ENCODE data around the gene MAPK4.

MAPK4 gene

DNA sequence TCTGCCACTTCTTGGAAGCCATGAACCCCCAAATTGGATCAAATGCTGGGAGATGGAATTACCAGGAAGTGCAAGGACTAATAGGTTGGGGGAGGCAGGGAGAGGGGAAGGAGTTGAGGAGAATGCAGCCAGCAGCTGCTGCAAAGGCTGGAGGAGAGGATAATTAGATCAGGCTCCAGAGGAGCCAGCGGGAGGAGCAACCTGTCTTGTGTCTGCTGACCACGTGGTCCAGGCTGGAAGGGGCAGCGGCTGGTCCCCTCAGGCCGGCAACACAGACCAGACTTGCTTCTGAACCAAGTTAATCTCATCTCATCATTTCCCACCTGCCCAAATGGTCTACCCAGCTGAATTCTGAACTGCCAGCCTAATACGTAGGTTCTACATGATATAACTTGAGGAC, 191.6 kb downstream of the MAPK4 start:
- in situ Hi-C loops (cut with HindIII; ENCODE audit: low sequenced_read_pairs), result no loop called here
- H3K4me3 ChIP-seq (ENCODE audit: low read depth, low read length), result no peak overlapping the region
- DNase-seq (ENCODE audit: low read depth), result no peak
- TF ChIP-seq, protein P1, sequence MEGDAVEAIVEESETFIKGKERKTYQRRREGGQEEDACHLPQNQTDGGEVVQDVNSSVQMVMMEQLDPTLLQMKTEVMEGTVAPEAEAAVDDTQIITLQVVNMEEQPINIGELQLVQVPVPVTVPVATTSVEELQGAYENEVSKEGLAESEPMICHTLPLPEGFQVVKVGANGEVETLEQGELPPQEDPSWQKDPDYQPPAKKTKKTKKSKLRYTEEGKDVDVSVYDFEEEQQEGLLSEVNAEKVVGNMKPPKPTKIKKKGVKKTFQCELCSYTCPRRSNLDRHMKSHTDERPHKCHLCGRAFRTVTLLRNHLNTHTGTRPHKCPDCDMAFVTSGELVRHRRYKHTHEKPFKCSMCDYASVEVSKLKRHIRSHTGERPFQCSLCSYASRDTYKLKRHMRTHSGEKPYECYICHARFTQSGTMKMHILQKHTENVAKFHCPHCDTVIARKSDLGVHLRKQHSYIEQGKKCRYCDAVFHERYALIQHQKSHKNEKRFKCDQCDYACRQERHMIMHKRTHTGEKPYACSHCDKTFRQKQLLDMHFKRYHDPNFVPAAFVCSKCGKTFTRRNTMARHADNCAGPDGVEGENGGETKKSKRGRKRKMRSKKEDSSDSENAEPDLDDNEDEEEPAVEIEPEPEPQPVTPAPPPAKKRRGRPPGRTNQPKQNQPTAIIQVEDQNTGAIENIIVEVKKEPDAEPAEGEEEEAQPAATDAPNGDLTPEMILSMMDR (IDR thresholded peaks at IDR 0.05; ENCODE audit: low read depth, low read length, missing control alignments), result no peak

DNA sequence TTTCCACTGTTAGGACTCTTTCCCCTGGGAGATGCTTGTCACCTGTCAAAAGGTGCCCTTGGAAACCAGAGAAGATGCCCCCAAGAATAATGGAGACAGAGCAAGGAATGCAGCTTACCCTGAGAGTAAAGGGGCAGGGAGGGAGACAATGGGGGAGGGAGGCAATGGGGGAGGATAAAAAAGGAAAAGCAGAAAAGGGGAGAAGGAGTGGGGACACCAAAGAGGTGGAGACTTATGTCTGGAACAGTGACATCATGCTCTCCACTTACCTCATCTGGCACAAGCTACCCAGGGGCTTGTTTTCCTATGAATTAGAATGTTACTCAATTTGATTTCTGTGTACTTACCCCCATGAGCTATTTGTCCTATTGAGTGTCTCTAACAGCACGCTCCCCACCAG, 192.1 kb downstream of the MAPK4 start:
- TF ChIP-seq, protein P1 (IDR thresholded peaks at IDR 0.05; ENCODE audit: low read depth, low read length, missing control alignments), result no peak
- in situ Hi-C loops (cut with HindIII; ENCODE audit: low sequenced_read_pairs), result no loop called here
- DNase-seq (ENCODE audit: low read depth), result no peak
- no peak overlapping the region for H3K4me3 ChIP-seq (ENCODE audit: low read depth, low read length)

GRCh38 chr18:50753311-50753710, 193.4 kb downstream of the MAPK4 start:
- TF ChIP-seq, protein P1 (IDR thresholded peaks at IDR 0.05; ENCODE audit: low read depth, low read length, missing control alignments), result no peak
- no peak for DNase-seq (ENCODE audit: low read depth)
- no peak overlapping the region for H3K4me3 ChIP-seq (ENCODE audit: low read depth, low read length)
- in situ Hi-C loops (cut with HindIII; ENCODE audit: low sequenced_read_pairs), result no loop called here

DNA sequence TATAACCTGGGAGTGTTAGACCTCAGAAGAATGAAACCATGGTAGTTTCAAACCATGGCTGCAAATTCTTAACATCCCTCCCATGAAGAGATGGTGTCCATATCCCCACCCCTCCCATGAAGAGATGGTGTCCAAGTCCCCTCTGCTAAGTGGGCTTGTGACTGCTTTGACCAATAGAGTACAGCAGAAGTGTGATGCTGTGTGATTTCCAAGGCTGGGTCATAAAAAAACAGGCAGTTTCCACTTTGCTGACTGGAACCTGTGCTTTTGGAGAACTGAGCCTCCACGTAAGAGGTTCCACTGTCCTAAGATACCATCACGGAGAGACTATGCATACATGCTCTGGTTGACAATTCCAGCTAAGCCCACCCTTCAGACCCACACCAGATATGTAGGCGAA, 194.4 kb downstream of the MAPK4 start:
- no peak for DNase-seq (ENCODE audit: low read depth)
- no peak overlapping the region for H3K4me3 ChIP-seq (ENCODE audit: low read depth, low read length)
- TF ChIP-seq, protein P1 (IDR thresholded peaks at IDR 0.05; ENCODE audit: low read depth, low read length, missing control alignments), result no peak
- in situ Hi-C loops (cut with HindIII; ENCODE audit: low sequenced_read_pairs), result no loop called here

GRCh38 chr18:50757358-50757757, 197.5 kb downstream of the MAPK4 start:
- in situ Hi-C loops (cut with HindIII; ENCODE audit: low sequenced_read_pairs), result no loop called here
- no peak overlapping the region for H3K4me3 ChIP-seq (ENCODE audit: low read depth, low read length)
- TF ChIP-seq, protein P1 (IDR thresholded peaks at IDR 0.05; ENCODE audit: low read depth, low read length, missing control alignments), result no peak
- no peak for DNase-seq (ENCODE audit: low read depth)

GRCh38 chr18:50769463-50769862, 209.6 kb downstream of the MAPK4 start:
- no peak overlapping the region for H3K4me3 ChIP-seq (ENCODE audit: low read depth, low read length)
- DNase-seq (ENCODE audit: low read depth), result no peak
- in situ Hi-C loops (cut with HindIII; ENCODE audit: low sequenced_read_pairs), result no loop called here
- TF ChIP-seq, protein P1 (IDR thresholded peaks at IDR 0.05; ENCODE audit: low read depth, low read length, missing control alignments), result no peak

- no peak overlapping the region for H3K4me3 ChIP-seq (ENCODE audit: low read depth, low read length)
- TF ChIP-seq, protein P1 (IDR thresholded peaks at IDR 0.05; ENCODE audit: low read depth, low read length, missing control alignments), result no peak
- no peak for DNase-seq (ENCODE audit: low read depth)
- in situ Hi-C loops (cut with HindIII; ENCODE audit: low sequenced_read_pairs), result no loop called here
Observed at GRCh38 chr18:50775207-50775606, 215.3 kb downstream of the MAPK4 start.
